ENCODE results near the gene ARHGEF11. TPM values are rescaled to one million over a fixed set of nuclear protein-coding genes. Genes with fewer than 3 reads are reported as not detected.

Gene ARHGEF11
- total and polyA plus RNA-seq, 9 of the 15 experiments (the other 6 are each of a cell fraction or from before 2014, with no cell fraction given): 0.14 to 15.5 (median 9.0) TPM

GRCh38 chr1:156914440-156914856 lies 131.1 kb downstream of the ARHGEF11 start (continued):
- TF ChIP-seq REST (IDR thresholded peaks at IDR 0.05; ENCODE audit: borderline replicate concordance) (peak; percentile 34; the same call in 1 of the 2 replicates), REST (CRISPR knock-in tag; IDR thresholded peaks at IDR 0.05; ENCODE audit: low read depth) (no peak), ZNF655 (CRISPR knock-in tag; IDR thresholded peaks at IDR 0.05) (no peak), TCF7 (IDR thresholded peaks at IDR 0.05; ENCODE audit: borderline replicate concordance) (peak; percentile 65; the same call in 1 of the 2 replicates), PHF20 (IDR thresholded peaks at IDR 0.05; ENCODE audit: partially characterized antibody) (no peak), FOXK2 (conservative IDR thresholded peaks at IDR 0.05 in 1 of 2, IDR thresholded peaks at IDR 0.05 in 1 of 2; ENCODE audit: low read depth in 2 of 2) (peak; percentile 63 to 75), E2F8 (IDR thresholded peaks at IDR 0.05; ENCODE audit: low read depth, partially characterized antibody) (no peak), ZNF184 (CRISPR knock-in tag; IDR thresholded peaks at IDR 0.05) (no peak), NR4A1 (CRISPR knock-in tag; IDR thresholded peaks at IDR 0.05) (no peak), NR4A1 (tag; IDR thresholded peaks at IDR 0.05) (no peak), GTF3C2 (IDR thresholded peaks at IDR 0.05; ENCODE audit: borderline replicate concordance, extremely low read depth, insufficient read length) (no peak), MEF2D (tag; conservative IDR thresholded peaks at IDR 0.05; ENCODE audit: low read depth) (no peak), KDM2B (CRISPR knock-in tag; IDR thresholded peaks at IDR 0.05) (no peak), FOXP1 (CRISPR knock-in tag; IDR thresholded peaks at IDR 0.05) (no peak)

Data from K562 (cell line).